Naive thymus-derived CD4-positive, alpha-beta T cell (primary cell): ENCODE data around the gene PCDH1. TPM values are rescaled to one million over a fixed set of nuclear protein-coding genes. Genes with fewer than 3 reads are reported as not detected.
A peak's percentile ranks its signal among the peaks of the same experiment; 100 is the strongest.

ENCODE experiments used
- ATAC-seq: fragments of 150-1000 bp; cut with Tn5 transposase; 2 replicates; pipeline ENCODE4 v1.10.0; 2021; ENCODE audit warnings: mild to moderate bottlenecking, moderate library complexity
- CTCF ChIA-PET: fragments of 350-600 bp; sonication (Branson Sonifier 250); formaldehyde crosslinking; loops from one replicate; lab custom pipeline; 2021; ENCODE audit warnings: antibody characterized with exemption; lab: Charles Lee
- POLR2A ChIA-PET: fragments of 350-600 bp; sonication (Branson Sonifier 250); formaldehyde crosslinking; loops from one replicate; lab custom pipeline; 2021; ENCODE audit warnings: antibody characterized with exemption, inconsistent platforms; lab: Charles Lee
- DNase-seq, 9 donors: peaks; one replicate each; pipeline versions ENCODE4 v3.0.0 to v3.0.0-alpha.2; 2020 to 2022; ENCODE audit warnings: mixed read lengths in 1 of 9
- H3K27ac ChIP-seq: one replicate; pipeline ENCODE4 v1.7.0; 2013; ENCODE audit warnings: mild to moderate bottlenecking, low read depth, low read length, moderate library complexity
- H3K27me3 ChIP-seq, 2 donors: one replicate each; pipeline ENCODE4 v1.7.0; 2013; ENCODE audit warnings: low read length in 2 of 2, mild to moderate bottlenecking in 2 of 2, moderate library complexity in 2 of 2; ENCODE audit not compliant: control insufficient read depth in 2 of 2, insufficient read depth in 2 of 2
- H3K36me3 ChIP-seq, 3 experiments: 1 replicate in 2 of 3; 2 replicates in 1 of 3; pipeline ENCODE4 v1.7.0; 2013; ENCODE audit warnings: low read length in 3 of 3, mild to moderate bottlenecking in 3 of 3, moderate library complexity in 1 of 3; ENCODE audit not compliant: insufficient read depth in 3 of 3, control insufficient read depth in 2 of 3
- H3K4me1 ChIP-seq, 2 donors: one replicate each; pipeline ENCODE4 v1.7.0; 2013; ENCODE audit warnings: low read length in 2 of 2, mild to moderate bottlenecking in 2 of 2, moderate library complexity in 1 of 2; ENCODE audit not compliant: control insufficient read depth in 2 of 2, insufficient read depth in 2 of 2
- H3K4me3 ChIP-seq: 2 replicates; pipeline ENCODE4 v1.7.0; 2013; ENCODE audit warnings: mild to moderate bottlenecking, low read length
- H3K9me3 ChIP-seq, 3 experiments: 1 replicate in 2 of 3; 2 replicates in 1 of 3; pipeline ENCODE4 v1.7.0; 2013; ENCODE audit warnings: low read length in 3 of 3; ENCODE audit not compliant: control insufficient read depth in 2 of 3
- H3K27ac Mint-ChIP-seq, 9 donors: one replicate each; pipeline ENCODE4 v1.8.0; 2020 to 2022; ENCODE audit warnings: mixed read lengths in 9 of 9, mild to moderate bottlenecking in 8 of 9, moderate library complexity in 5 of 9, inconsistent platforms in 2 of 9
- H3K27me3 Mint-ChIP-seq, 5 donors: one replicate each; pipeline ENCODE4 v1.8.0; 2021 to 2022; ENCODE audit warnings: mixed read lengths in 5 of 5, mild to moderate bottlenecking in 1 of 5
- H3K36me3 Mint-ChIP-seq, 5 donors: one replicate each; pipeline ENCODE4 v1.8.0; 2020 to 2022; ENCODE audit warnings: mixed read lengths in 5 of 5, mild to moderate bottlenecking in 3 of 5, inconsistent platforms in 1 of 5
- H3K4me1 Mint-ChIP-seq, 7 donors: one replicate each; pipeline ENCODE4 v1.8.0; 2020 to 2022; ENCODE audit warnings: mixed read lengths in 7 of 7, mild to moderate bottlenecking in 3 of 7, inconsistent platforms in 1 of 7
- H3K4me3 Mint-ChIP-seq, 10 donors: one replicate each; pipeline ENCODE4 v1.8.0; 2020 to 2022; ENCODE audit warnings: mild to moderate bottlenecking in 10 of 10, mixed read lengths in 10 of 10, moderate library complexity in 6 of 10, inconsistent platforms in 2 of 10
- H3K9me3 Mint-ChIP-seq, 11 donors: one replicate each; pipeline ENCODE4 v1.8.0; 2020 to 2022; ENCODE audit warnings: mixed read lengths in 11 of 11, mild to moderate bottlenecking in 4 of 11, inconsistent platforms in 1 of 11, moderate library complexity in 1 of 11
- intact Hi-C, 2 donors: fragments of 100-400 bp; cut with micrococcal nuclease; formaldehyde crosslinking; loops; one replicate each; pipeline ENCODE4 v1.15.1; 2023
- polyA plus RNA-seq, 2 donors: library from polyadenylated mRNA; unstranded; fragments of 300-500 nt; fragmentation: Illumina TruSeq; gene quantifications; one replicate each; pipeline ENCODE4 v1.2.3, GENCODE V29; 2021
- total RNA-seq, 6 experiments: library from RNA in 5 of 6; stranded (reverse) in 5 of 6; gene quantifications; 1 replicate in 5 of 6; 2 replicates in 1 of 6; pipeline ENCODE4 v1.2.3 and lab custom pipeline; 2021 to 2026

The PCDH1 gene
- total and polyA plus RNA-seq, 7 experiments from 2014 or later, result 0.05 to 3.2 (median 0.53) TPM; not detected in 4

DNA sequence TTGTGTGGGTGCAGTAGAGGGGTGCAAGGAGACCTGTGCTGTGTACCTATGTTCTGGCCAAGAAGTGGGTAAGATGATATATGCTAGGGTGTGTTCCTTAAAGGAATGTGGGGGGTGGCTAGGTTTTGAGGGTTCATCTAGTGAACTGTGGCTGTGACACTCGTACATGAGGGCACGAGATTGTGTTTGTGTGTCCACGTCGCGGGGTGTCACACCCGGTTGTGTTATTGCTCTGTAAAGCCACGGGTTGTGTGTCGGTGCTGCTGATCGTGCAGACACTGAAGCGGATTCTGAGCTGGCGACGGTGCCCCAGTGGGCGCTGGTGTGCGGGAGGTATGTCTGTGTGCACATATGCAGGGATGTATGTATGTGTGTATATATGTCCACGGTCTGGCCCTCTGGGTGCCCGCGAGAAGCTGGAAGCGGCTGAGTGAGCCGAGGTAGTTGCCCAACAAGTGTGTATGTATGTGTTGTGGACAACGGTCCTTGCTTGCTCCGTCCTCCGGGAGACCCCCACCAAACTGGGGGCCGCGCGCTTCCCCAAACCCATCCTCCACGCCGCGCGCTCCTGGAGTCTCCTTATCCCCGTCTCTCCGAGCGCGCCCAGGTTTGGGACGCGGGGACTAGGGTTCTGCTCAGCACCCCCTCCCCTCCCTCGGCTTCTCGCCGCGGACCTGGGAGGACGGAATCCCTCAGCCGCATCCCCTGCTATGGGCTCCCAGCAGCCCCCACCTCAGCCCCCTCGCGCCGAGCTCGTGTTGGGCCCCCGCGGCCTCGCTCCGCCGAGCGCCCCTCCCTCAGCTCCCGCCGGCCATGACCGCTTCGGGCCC is 639 bp downstream of the PCDH1 start:
- DNase-seq, result peak in 5 of 9 donors; percentile 14 to 41 (median 23)
- Mint-ChIP-seq H3K27ac (no peak overlapping the region), H3K4me1 (peaks cover 18 to 33% (median 25%) of the 10 kb centered on the region in 7 donors), H3K36me3 (peaks cover 0 to 5% (median 0%) of the 10 kb centered on the region in 5 donors), H3K27me3 (peaks cover 66 to 84% (median 77%) of the 10 kb centered on the region in 5 donors), H3K4me3 (peak overlapping the region; percentile 47 to 87 (median 74)), H3K9me3 (peaks cover 0 to 1% (median 0%) of the 10 kb centered on the region in 11 donors)
- peak overlapping the region; percentile 34 for H3K4me3 ChIP-seq
- ChIA-PET CTCF (interaction anchor here (0.6 to 7.3 kb wide), 18 partner anchors 10 to 216 kb away, joined by 3 to 109 read pairs (median 8); partner anchors contain the start of genes DELE1, PCDH12 and RNF14), POLR2A (interaction anchor here (0.6 to 4.3 kb wide), 5 partner anchors 8 to 185 kb away, joined by 3 to 23 read pairs (median 3); no protein-coding TSS in a partner anchor)
- no peaks in the 10 kb centered on the region for H3K36me3 ChIP-seq
- no peak for ATAC-seq
- peaks cover 24 to 26% of the 10 kb centered on the region in 2 donors for H3K4me1 ChIP-seq
- intact Hi-C loops, result loop anchor here (2.0 to 10.0 kb wide), 7 partner anchors 45 to 463 kb away; partner anchors contain the start of genes DELE1 (in 1 of the 2), PCDHGA10 (in 1 of the 2) and PCDHGB7 (in 1 of the 2)
- no peak overlapping the region for H3K27ac ChIP-seq
- H3K27me3 ChIP-seq, result peaks cover 8 to 19% of the 10 kb centered on the region in 2 donors
- no peaks in the 10 kb centered on the region for H3K9me3 ChIP-seq

DNA sequence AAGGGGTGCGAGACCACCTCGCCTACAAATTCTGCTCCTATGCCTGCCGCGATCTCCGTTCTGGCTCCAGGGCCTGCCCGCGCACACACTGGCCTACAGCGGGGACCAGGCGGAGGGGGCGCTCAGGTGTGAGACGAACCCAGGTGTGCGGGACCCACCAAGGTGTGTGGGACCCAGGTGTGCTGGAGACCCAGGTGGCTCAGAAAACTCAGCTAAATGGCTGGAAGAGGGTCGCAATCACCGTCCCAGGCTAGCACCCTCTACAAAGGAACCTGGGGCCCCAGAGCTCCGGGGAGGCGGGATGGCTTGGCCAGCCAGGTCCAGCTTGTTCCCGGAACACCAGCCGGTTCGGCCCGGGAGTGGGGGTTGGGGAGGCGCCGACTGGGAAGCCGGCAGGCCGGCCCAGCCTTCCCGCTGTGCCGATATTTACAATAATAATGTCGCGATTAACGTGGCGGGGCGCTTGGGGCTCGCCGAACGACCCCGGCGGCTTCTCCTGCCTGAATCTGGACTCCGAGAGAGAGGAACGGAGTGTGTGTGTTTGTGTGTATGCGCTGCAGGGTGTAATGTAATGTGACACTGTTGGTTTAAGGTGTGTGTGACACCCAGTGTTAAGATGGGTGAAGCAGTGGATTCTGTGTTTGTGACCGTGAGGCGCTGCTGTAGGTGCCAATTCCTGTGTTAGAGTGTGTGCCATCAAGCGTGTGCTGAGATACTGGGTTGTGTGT is 1.4 kb downstream of the PCDH1 start:
- ChIA-PET POLR2A (interaction anchor here (1.0 to 4.3 kb wide), 3 partner anchors 8 to 184 kb away, joined by 3 to 23 read pairs (median 19); no protein-coding TSS in a partner anchor), CTCF (interaction anchor here (0.6 to 7.3 kb wide), 10 partner anchors 13 to 215 kb away, joined by 3 to 109 read pairs (median 10); partner anchors contain the start of gene PCDH12)
- Histone ChIP-seq H3K4me3 (peak overlapping the region; percentile 34), H3K4me1 (peaks cover 24 to 26% of the 10 kb centered on the region in 2 donors), H3K27me3 (peaks cover 8 to 14% of the 10 kb centered on the region in 2 donors), H3K27ac (no peak overlapping the region), H3K9me3 (no peaks in the 10 kb centered on the region), H3K36me3 (no peaks in the 10 kb centered on the region)
- Mint-ChIP-seq H3K4me1 (peaks cover 18 to 33% (median 24%) of the 10 kb centered on the region in 7 donors), H3K36me3 (peaks cover 0 to 5% (median 0%) of the 10 kb centered on the region in 5 donors), H3K4me3 (peak overlapping the region; percentile 47 to 87 (median 74)), H3K9me3 (peaks cover 0 to 1% (median 0%) of the 10 kb centered on the region in 11 donors), H3K27me3 (peaks cover 66 to 84% (median 77%) of the 10 kb centered on the region in 5 donors), H3K27ac (no peak overlapping the region)
- ATAC-seq (peak; percentile 28), DNase-seq (peak in 1 of 9 donors; percentile 16)
- intact Hi-C loops, result loop anchor here (5.0 to 10.0 kb wide), 3 partner anchors 49 to 462 kb away; partner anchors contain the start of genes PCDHGA10 (in 1 of the 2) and PCDHGB7 (in 1 of the 2)

DNA sequence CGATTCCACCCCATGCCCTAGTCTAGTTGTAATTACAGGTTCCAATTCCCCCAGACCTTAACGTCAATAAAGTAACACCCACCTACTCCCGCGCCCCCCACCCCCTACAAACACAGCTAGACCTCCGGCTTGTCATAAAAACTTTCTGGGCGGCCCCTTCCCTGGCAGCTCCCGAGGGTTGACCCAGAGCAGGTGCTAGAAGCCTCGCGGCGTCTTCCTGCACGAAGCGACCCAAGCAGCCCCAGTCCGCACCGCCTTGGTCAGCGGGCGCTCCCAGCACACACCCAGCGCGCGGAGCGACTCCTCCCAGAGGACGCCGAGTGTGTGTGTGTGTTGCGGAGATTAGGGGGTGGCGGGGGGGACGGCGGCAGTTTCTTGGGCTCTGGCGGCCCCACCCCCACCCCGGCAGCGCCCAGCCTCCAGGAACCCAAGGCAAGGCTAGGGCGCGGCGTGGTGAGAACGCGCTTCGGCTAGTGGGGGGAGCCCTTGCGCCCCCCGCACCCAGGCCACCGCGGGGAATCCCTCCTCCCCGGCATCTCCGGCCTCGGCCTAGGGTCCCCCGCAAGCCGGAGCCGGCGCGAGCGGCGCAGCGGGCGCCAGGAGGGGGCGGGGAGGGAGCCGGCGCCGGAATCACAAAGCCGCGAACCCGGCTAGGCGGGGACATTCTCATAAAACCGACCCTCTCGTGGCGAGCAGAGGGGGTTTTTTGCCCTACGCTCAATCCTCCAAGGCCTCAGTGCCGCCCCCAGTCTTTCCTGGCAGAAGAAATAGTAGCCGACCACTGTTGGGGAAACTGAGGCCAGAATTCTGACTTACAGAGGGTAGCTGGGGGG is 2.2 kb downstream of the PCDH1 start:
- POLR2A ChIA-PET, result interaction anchor here (1.1 kb wide), 1 partner anchor 181 kb away, joined by 4 read pairs; no protein-coding TSS in a partner anchor
- no peak overlapping the region for H3K4me3 ChIP-seq
- H3K4me3 Mint-ChIP-seq, result peak overlapping the region; percentile 3 to 87 (median 53)
- peaks cover 18 to 33% (median 24%) of the 10 kb centered on the region in 7 donors for H3K4me1 Mint-ChIP-seq
- H3K27me3 Mint-ChIP-seq, result peaks cover 65 to 82% (median 72%) of the 10 kb centered on the region in 5 donors
- no peaks in the 10 kb centered on the region for H3K9me3 ChIP-seq
- ATAC-seq, result no peak
- DNase-seq, result no peak
- H3K27me3 ChIP-seq, result peaks cover 8 to 14% of the 10 kb centered on the region in 2 donors
- no peak overlapping the region for H3K27ac ChIP-seq
- intact Hi-C loops, result loop anchor here (5.0 to 10.0 kb wide), 3 partner anchors 49 to 461 kb away; partner anchors contain the start of genes PCDHGA10 (in 1 of the 2) and PCDHGB7 (in 1 of the 2)
- H3K4me1 ChIP-seq, result peaks cover 24 to 26% of the 10 kb centered on the region in 2 donors
- CTCF ChIA-PET, result interaction anchor here (0.6 to 6.3 kb wide), 6 partner anchors 14 to 210 kb away, joined by 3 to 54 read pairs (median 4); no protein-coding TSS in a partner anchor
- H3K9me3 Mint-ChIP-seq, result peaks cover 0 to 1% (median 0%) of the 10 kb centered on the region in 11 donors
- peaks cover 0 to 5% (median 0%) of the 10 kb centered on the region in 5 donors for H3K36me3 Mint-ChIP-seq
- no peak overlapping the region for H3K27ac Mint-ChIP-seq
- no peaks in the 10 kb centered on the region for H3K36me3 ChIP-seq

DNA sequence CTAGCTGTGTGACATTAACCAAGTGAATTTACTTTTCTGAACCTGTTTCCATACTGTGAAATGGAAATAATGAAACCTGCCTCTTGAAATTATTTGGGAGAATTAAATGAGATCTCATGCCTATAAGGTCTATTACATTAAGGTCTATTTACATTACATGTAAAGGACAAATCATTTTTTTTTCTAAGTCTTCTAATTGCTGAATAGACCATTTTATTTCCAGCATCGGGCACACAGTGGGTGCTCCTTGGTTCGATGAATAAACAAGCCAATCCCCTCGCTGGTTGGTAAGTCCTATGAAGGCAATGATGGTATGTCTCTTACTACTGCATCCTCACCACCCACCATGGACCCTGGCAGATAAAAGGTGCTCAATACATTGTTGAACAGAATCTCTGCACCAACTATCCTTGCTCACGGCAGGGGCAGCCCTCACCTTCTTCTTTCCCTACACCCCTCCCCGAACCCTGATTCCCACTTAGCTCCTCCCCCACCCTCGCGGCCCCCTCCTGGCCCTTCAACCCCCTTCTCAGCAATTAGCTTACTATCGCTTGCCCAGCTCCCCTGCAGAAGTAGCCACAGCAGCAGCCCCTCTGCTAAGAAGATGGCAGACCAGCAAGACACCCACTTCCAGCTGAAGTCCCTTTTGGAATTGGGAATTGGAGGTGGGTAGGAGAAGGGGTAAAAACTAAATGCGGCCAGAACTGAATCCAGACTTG is 3.0 kb downstream of the PCDH1 start:
- no peaks in the 10 kb centered on the region for H3K9me3 ChIP-seq
- H3K27ac ChIP-seq, result no peak overlapping the region
- H3K4me3 ChIP-seq, result no peak overlapping the region
- H3K27me3 ChIP-seq, result peaks cover 8 to 14% of the 10 kb centered on the region in 2 donors
- H3K9me3 Mint-ChIP-seq, result peaks cover 0 to 1% (median 0%) of the 10 kb centered on the region in 11 donors
- H3K36me3 Mint-ChIP-seq, result peaks cover 0 to 5% (median 0%) of the 10 kb centered on the region in 5 donors
- H3K4me3 Mint-ChIP-seq, result peak overlapping the region; percentile 3 to 87 (median 43)
- no peaks in the 10 kb centered on the region for H3K36me3 ChIP-seq
- ChIA-PET CTCF (interaction anchor here (0.9 to 1.5 kb wide), 2 partner anchors 180 to 183 kb away, joined by 3 to 4 read pairs; no protein-coding TSS in a partner anchor), POLR2A (interaction anchor here (1.1 kb wide), 1 partner anchor 180 kb away, joined by 4 read pairs; no protein-coding TSS in a partner anchor)
- intact Hi-C loops, result loop anchor here (5.0 to 10.0 kb wide), 3 partner anchors 48 to 460 kb away; partner anchors contain the start of genes PCDHGA10 (in 1 of the 2) and PCDHGB7 (in 1 of the 2)
- H3K27ac Mint-ChIP-seq, result no peak overlapping the region
- peaks cover 65 to 81% (median 72%) of the 10 kb centered on the region in 5 donors for H3K27me3 Mint-ChIP-seq
- peaks cover 18 to 33% (median 24%) of the 10 kb centered on the region in 7 donors for H3K4me1 Mint-ChIP-seq
- peaks cover 24 to 26% of the 10 kb centered on the region in 2 donors for H3K4me1 ChIP-seq
- ATAC-seq (no peak), DNase-seq (no peak)
